Hindlimb muscle (tissue), 1 donor: ENCODE data around the gene RGPD8. TPM values are rescaled to one million over a fixed set of nuclear protein-coding genes. Genes with fewer than 3 reads are reported as not detected.
"Not testable (repeated sequence)": the region's sequence is repeated elsewhere in the genome, so short reads cannot be mapped to it uniquely, and the experiment has no call there.

ENCODE experiments used
- DNase-seq: peaks from one replicate; pipeline ENCODE4 v3.0.0-alpha.2; 2013
- polyA plus RNA-seq: library from polyadenylated mRNA; unstranded; fragments of 120-200 nt; gene quantifications from one replicate; pipeline ENCODE4 v1.2.1, GENCODE V29; 2013; ENCODE audit not compliant: insufficient read length

The RGPD8 gene
- polyA plus RNA-seq, 1 donor: 3.8 TPM

DNA sequence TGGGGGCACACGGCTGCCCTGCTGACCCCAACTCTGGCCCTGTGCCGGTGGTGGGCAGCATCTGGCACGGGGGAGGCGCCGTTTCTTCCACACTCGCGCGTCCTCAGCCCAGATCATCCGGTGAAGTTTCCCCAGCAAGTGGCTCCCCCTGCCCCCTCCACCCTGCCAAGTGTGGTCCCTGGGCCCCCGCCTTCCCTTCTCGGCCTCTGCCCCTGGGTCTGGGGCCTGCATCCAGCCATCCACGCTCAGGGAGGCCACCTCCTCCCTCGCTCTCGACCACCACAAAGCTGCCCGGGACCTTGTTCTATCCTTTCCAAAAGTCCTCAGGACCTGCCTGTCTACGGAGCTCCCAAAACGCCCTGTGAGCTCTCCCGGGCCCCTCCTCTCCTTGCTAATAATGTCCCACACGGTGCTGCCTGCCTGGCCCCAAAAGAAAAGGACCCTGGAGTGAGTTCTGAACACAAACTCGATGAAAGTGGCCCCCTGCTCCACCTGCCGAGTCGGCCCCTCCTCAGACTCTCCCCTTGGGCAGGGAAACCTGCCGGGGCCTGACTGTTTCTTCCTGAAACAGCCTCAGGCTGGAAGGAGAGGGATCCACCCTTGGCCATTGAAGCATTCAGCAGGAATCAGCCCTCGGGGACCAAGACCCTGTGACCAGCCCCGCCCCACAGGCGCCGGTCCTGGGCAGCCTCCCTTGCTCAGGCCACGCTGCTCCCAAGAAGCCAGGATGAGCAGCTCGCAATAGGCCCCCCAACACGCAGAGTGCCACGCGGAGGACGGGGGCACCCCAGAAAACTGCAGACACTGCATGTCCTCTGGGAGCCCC is 1.7 kb upstream of the RGPD8 start:
- DNase-seq: not testable (repeated sequence)

DNA sequence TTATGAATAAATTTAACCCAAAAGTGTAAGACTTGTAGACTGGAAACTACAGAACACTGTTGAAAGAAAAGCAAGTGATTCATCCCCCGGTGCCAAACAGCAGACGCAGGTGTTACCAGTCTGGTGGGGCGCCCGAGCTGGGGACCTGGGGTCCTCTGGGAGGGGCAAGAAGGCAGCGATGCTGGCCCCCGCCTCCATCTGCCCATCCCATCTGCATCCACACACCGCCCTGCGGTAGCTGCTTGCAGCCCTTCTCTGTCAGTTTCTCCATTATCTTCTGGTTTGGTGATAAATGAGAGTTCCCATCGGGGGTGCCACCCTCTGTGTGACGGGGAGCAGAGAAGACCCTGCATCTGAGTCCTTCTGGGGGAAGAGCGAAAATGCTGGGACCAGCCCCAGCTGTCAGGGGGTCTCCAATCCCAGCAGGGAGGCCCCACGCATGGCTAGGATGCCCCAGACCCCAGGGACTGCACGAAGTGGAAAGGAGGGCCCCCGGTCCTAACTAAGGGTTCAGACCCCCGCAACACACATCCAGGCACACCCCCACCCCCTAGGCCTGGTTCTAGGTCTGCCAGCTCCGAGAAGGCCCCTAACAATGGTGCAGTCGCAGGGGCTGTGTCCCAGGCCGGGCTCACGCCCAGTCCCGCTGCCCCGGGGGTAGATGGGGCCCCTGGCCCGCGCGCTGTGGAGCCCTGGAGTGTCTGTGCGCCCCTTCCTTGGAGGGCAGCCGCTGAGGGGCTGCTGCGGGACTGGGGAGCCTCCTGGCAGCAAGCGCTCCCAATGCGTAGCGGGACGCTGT is 686 bp upstream of the RGPD8 start:
- DNase-seq: no peak

DNA sequence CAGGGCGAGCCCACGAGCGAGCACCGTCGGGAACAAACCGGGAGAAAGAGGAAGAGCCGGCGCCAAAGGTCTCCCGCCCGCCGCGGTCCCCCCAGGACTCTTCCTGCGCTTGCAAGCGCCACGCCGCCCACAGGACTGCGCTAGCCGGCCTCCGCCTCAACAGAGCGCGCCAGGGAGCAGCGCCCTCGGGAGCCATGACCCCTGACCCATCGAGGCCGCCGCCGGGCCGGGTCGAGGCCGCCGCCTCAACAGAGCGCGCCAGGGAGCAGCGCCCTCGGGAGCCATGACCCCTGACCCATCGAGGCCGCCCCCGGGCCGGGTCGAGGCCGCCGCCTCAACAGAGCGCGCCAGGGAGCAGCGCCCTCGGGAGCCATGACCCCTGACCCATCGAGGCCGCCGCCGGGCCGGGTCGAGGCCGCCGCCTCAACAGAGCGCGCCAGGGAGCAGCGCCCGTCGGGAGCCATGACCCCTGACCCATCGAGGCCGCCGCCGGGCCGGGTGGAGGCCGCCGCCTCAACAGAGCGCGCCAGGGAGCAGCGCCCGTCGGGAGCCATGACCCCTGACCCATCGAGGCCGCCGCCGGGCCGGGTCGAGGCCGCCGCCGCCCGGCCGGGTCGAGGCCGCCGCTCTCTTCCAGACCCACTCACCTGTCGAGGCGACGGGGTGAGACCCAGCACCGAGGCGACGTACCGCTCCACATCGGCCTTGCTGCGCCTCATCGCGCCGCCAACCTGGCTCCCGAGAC is 538 bp downstream of the RGPD8 start:
- DNase-seq: peak; percentile 27

- DNase-seq: not testable (repeated sequence)
These were observed 1.1 kb downstream of the RGPD8 start for GRCh38 chr2:112432390-112432734.

GRCh38 chr2:112431587-112432295 is 1.7 kb downstream of the RGPD8 start:
- not testable (repeated sequence) for DNase-seq

- DNase-seq: not testable (repeated sequence)
These were observed 8.9 kb downstream of the RGPD8 start for GRCh38 chr2:112424553-112424952.

GRCh38 chr2:112416860-112417259 is 16.6 kb downstream of the RGPD8 start:
- not testable (repeated sequence) for DNase-seq

- DNase-seq: not testable (repeated sequence)
These were observed 73.4 kb downstream of the RGPD8 start for GRCh38 chr2:112360055-112360454.

DNA sequence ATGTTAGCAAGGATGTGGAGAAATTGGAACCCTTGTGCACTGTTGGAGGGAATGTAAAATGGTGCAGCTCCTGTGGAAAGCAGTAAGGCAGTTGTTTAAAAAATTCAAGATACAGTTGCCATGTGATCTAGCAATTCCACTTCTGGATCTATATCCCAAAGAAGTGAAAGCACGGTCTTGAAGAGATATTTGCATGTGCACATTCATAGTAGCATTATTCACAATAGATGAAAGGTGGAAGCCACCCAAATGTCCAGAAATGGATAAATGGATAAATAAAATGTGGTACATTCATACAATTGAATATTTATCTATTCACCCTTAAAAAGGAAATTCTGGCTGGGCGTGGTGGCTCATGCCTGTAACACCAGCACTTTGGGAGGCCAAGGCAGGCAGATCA is 79.1 kb downstream of the RGPD8 start:
- DNase-seq: not testable (repeated sequence)

DNA sequence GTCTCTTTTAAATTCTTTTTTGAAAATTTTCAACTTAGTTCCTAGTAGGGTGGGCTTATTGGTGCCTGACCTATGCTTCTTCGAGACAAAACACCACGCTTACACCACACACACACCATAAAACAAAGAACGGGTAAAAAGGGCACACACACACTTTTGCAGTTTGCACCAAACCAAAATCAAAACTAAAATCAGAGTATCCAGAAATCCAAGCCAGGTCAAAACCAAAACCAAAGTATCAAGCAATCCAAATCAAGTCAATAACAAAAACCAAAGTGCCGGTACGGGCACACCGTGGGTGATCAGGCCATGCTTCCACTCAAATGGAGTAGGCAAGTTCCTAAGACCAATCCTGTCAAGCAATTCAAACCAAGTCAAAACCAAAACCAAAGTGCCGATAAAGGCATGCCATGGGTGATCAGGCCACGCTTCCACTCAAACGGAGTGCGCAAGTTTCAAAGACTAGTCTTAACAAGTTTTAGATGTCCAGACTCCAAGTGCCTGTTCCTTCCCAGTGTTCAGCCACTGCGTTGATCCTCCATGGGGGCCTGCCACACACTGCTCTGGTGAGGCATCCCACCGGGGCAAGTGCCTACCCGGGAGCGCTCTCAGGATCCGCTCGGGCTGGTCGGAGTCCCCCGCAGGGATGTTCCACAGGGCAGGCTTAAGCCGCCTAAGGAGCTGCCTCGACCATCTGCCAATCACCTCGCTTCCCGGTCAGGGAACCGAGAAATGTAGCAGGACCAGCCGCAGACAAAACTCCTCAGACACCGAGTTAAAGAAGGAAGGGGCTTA is 80.4 kb downstream of the RGPD8 start:
- DNase-seq: not testable (repeated sequence)

GRCh38 chr2:112352292-112352691 is 81.2 kb downstream of the RGPD8 start:
- DNase-seq: not testable (repeated sequence)

- no peak for DNase-seq
These were observed 88.1 kb downstream of the RGPD8 start for GRCh38 chr2:112345030-112346027.

- DNase-seq: peak; percentile 26
These were observed 89.4 kb downstream of the RGPD8 start for GRCh38 chr2:112343827-112344585.

DNA sequence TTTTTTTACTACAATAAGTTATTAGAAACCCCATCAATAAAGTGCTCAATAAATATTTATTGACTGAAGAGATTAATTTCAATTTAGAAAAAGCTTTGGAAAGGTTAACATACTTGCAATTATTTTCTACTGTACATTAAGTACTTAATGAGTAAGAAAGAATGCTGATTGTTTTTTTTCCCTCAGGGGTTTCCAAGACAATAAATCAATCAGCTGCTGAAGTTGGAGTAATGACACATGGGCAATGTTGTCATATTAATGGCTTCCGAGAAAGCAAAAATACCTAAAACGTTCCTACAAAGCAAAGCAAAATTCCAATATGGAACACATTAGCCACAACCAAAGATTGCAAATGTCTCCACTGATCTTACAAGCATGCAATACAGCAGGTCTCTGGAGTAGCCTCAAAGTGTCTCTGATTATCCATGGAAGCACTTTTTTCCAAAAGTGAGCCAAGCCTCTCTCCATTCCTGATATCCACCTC is 91.3 kb downstream of the RGPD8 start:
- no peak for DNase-seq

DNA sequence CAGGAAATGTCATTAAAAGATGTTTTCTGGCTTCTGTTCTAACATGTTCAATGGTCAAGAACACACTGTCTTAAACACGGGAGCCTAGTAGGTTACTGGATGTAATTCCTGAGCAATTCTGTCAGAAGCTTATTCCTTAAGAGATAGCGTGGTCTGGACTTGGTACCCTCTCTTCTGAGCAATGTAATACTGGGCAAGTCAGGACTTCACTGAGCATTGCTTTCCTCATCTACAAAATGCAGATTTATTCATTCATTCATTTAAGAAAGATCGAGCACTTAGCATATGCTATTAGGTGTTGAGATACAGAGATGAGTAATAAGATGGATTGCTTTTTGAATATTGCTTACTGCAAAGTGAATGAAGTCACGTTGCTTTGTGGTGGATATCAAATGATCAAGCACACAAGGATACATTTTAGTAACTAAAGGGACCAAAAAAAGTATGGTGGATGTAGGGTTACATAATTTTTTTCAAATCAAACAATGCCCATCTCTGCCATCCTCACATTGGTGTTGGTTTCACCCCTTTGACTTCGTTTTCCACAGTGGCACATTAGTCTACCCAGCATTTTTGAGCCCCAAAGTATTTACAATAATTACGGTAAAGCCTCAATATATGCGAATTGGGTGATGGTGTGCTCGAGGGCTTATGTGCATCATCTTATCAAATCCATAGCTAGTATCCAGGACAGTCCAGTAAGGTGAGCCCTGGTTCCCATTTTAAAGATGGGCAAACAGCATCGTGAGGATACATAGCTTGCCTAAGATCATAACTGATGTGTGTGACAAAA is 92.8 kb downstream of the RGPD8 start:
- peak; percentile 5 for DNase-seq

DNA sequence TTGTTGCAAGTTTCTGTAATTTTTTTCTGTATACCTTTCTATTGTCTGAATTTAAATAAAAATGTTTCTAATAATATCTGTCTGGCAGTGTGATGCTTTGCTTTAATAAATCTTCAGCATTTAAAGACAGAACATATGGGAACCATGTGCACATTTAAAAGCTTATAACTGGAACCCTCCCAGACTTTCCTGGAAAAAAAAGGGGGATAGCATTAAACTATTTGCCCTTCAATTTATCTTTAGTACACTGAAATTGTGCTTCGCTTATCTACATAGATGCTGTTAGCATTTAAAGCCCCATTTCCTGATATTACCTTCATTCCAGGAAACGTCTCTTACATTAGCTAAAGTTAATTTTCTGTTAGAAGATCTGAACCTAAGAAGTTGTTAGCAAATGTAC is 93.5 kb downstream of the RGPD8 start:
- DNase-seq: peak; percentile 25

GRCh38 chr2:112335600-112335999 is 97.8 kb downstream of the RGPD8 start:
- DNase-seq: no peak

- DNase-seq: no peak
These were observed 101.2 kb downstream of the RGPD8 start for GRCh38 chr2:112332123-112332696.
